ENCODE data around the gene HADH. TPM values are rescaled to one million over a fixed set of nuclear protein-coding genes. Genes with fewer than 3 reads are reported as not detected.

HADH gene
- total and polyA plus RNA-seq, 2 experiments from 2014 or later: 4.5 to 30.8 TPM

DNA sequence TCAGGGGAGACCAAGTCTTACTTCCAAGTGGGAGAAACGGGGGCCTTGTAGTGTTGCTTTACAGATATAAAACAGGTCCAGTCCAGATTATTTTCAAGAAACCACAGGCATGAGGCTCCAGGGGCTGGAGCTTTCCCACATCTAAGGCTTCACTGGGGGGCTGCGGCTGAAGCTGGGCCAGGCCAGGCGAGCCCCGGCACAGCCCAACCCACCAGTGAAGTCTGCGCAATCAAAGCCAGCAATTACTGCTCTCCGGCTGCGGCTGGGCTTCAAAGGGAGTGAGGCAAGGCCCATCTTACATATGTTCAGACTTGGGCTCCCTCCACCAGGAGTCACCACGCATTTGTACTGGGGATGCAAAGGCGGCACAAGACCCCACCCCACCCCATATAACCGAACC, 61.7 kb downstream of the HADH start:
- Histone ChIP-seq H3K27me3 (replicated peaks; ENCODE audit: insufficient read depth) (no peaks in the 10 kb centered on the region), H4K20me1 (ENCODE audit: insufficient read depth) (no peaks in the 10 kb centered on the region), H3K79me2 (ENCODE audit: insufficient read depth) (no peaks in the 10 kb centered on the region), H3K9me3 (ENCODE audit: low read depth) (no peaks in the 10 kb centered on the region), H3K9ac (no peak overlapping the region), H3K9me2 (ENCODE audit: insufficient read depth) (no peaks in the 10 kb centered on the region), H3K4me3 (no peak overlapping the region), H3K4me2 (ENCODE audit: unreplicated experiment) (no peak overlapping the region), H3K36me3 (ENCODE audit: low read depth) (no peaks in the 10 kb centered on the region), H3F3A (ENCODE audit: insufficient read depth) (no peaks in the 10 kb centered on the region), H3K4me1 (ENCODE audit: insufficient read depth) (no peaks in the 10 kb centered on the region), H3K27ac (no peak overlapping the region), H2AFZ (no peak overlapping the region)
- WGBS, 2 experiments (ENCODE audit: low coverage in 1 of 2, low lambda C conversion rate in 2 of 2, missing lambda C conversion rate in 2 of 2): 60 to 61% methylated on average over 10 of the region's 10 CpGs
- in situ Hi-C loops (cut with MboI): no loop called here
- TF ChIP-seq EZH2phosphoT487 (IDR thresholded peaks at IDR 0.05; ENCODE audit: insufficient read depth, low read depth) (no peak), EZH2 (IDR thresholded peaks at IDR 0.05; ENCODE audit: insufficient read depth, poor library complexity, severe bottlenecking) (no peak)
- no peak for DNase-seq

DNA sequence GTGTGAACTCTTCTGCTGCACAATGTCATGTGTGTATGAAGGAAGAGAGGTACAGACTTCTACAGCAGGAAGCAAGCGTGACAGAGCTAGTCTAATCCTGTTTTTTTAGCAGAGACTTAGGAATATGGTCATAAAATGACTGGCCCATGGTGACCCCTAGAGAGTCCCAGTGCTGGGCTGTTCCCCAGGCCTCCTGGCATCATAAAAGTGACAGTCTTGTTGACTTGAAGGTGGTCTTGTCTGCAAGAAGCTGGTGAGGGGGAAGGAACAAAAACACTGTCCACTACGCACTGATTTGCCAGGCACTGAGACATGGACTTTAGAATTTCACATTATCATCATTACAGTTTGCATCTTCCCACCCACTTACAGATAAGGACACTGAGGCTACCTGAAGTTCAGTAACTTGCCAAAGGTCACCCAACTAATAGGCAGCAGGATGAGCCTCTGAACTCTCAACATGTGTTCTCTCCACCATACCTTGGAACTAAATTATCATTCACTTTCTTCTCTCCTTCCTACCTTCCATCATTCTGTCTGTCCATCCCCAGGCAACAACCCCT, 63.0 kb downstream of the HADH start:
- no peaks in the 10 kb centered on the region for H3K9me3 ChIP-seq (ENCODE audit: low read depth)
- no peak overlapping the region for H3K4me3 ChIP-seq
- DNase-seq: no peak
- H3F3A ChIP-seq (ENCODE audit: insufficient read depth): no peaks in the 10 kb centered on the region
- no peaks in the 10 kb centered on the region for H3K9me2 ChIP-seq (ENCODE audit: insufficient read depth)
- no peaks in the 10 kb centered on the region for H4K20me1 ChIP-seq (ENCODE audit: insufficient read depth)
- H3K27me3 ChIP-seq (replicated peaks; ENCODE audit: insufficient read depth): no peaks in the 10 kb centered on the region
- no peak for TF ChIP-seq EZH2phosphoT487 (IDR thresholded peaks at IDR 0.05; ENCODE audit: insufficient read depth, low read depth)
- TF ChIP-seq EZH2 (IDR thresholded peaks at IDR 0.05; ENCODE audit: insufficient read depth, poor library complexity, severe bottlenecking): no peak
- WGBS, 2 experiments (ENCODE audit: low coverage in 1 of 2, low lambda C conversion rate in 2 of 2, missing lambda C conversion rate in 2 of 2): 86 to 94% methylated on average over 2 of the region's 2 CpGs
- no peak overlapping the region for H3K9ac ChIP-seq
- no peak overlapping the region for H3K4me2 ChIP-seq (ENCODE audit: unreplicated experiment)
- no peaks in the 10 kb centered on the region for H3K79me2 ChIP-seq (ENCODE audit: insufficient read depth)
- no peaks in the 10 kb centered on the region for H3K4me1 ChIP-seq (ENCODE audit: insufficient read depth)
- H2AFZ ChIP-seq: no peak overlapping the region
- H3K36me3 ChIP-seq (ENCODE audit: low read depth): no peaks in the 10 kb centered on the region
- no peak overlapping the region for H3K27ac ChIP-seq
- in situ Hi-C loops (cut with MboI): no loop called here

DNA sequence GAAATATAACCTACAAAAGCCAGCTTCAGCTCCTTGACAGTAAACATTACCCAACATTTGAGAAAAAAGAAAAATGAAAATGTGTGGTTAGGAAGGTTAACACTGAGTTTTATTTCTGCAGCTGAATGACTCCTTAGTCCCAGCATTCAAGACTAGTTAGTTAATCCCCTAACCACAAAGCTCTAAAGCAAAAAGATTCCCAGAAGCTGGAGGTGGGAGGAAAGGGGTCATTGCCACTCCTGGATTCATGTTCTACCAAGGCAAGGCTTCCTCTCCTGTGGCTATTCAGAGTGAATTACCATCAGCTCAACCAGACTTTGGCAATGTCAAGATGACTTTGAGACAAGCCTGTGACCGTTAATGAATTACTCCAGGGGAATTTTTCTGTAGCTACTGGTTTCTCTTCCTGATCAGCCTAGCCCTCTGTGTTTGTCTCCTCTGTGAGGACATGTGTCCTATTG, 63.6 kb downstream of the HADH start:
- TF ChIP-seq EZH2phosphoT487 (IDR thresholded peaks at IDR 0.05; ENCODE audit: insufficient read depth, low read depth): no peak
- no peak for TF ChIP-seq EZH2 (IDR thresholded peaks at IDR 0.05; ENCODE audit: insufficient read depth, poor library complexity, severe bottlenecking)

DNA sequence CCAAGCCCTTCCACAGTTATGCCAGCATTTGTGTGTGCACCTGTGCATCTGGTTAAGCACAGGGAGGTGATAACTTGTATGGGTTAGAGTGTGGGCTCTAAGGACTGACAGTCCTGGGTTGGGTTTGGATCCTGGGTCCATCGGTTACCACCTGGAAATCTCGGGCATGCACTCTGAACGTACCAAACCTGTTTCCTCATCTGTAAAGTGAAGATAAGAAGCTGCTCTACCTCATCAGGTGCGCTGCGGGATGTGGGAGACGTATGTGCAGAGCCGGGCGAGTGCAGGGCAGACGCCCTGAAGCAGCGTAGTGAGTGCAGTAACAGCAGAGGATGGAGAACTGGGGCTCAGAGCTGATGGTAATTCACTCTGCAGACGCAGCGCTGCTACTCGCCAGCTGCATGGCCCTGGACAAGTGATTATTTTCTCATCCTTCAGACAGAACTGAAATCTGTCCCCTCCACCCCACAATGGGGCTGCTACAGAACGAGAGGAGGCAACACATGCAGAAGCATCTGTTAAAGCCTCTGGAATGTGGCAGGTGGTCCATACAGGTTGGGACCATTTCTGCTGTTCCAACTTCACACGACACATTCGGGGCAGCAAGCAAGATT, 64.4 kb downstream of the HADH start:
- in situ Hi-C loops (cut with MboI): no loop called here
- DNase-seq: no peak
- no peak overlapping the region for H2AFZ ChIP-seq
- no peaks in the 10 kb centered on the region for H3K9me2 ChIP-seq (ENCODE audit: insufficient read depth)
- WGBS, 2 experiments (ENCODE audit: low coverage in 1 of 2, low lambda C conversion rate in 2 of 2, missing lambda C conversion rate in 2 of 2): 76 to 80% methylated on average over 16 of the region's 16 CpGs
- no peaks in the 10 kb centered on the region for H3K27me3 ChIP-seq (replicated peaks; ENCODE audit: insufficient read depth)
- no peaks in the 10 kb centered on the region for H4K20me1 ChIP-seq (ENCODE audit: insufficient read depth)
- H3K9me3 ChIP-seq (ENCODE audit: low read depth): no peaks in the 10 kb centered on the region
- no peak overlapping the region for H3K4me3 ChIP-seq
- no peaks in the 10 kb centered on the region for H3K36me3 ChIP-seq (ENCODE audit: low read depth)
- peaks cover 9% of the 10 kb centered on the region for H3K4me1 ChIP-seq (ENCODE audit: insufficient read depth)
- TF ChIP-seq EZH2 (IDR thresholded peaks at IDR 0.05; ENCODE audit: insufficient read depth, poor library complexity, severe bottlenecking) (no peak), EZH2phosphoT487 (IDR thresholded peaks at IDR 0.05; ENCODE audit: insufficient read depth, low read depth) (no peak)
- H3F3A ChIP-seq (ENCODE audit: insufficient read depth): no peaks in the 10 kb centered on the region
- no peaks in the 10 kb centered on the region for H3K79me2 ChIP-seq (ENCODE audit: insufficient read depth)
- H3K4me2 ChIP-seq (ENCODE audit: unreplicated experiment): no peak overlapping the region
- H3K27ac ChIP-seq: no peak overlapping the region
- H3K9ac ChIP-seq: no peak overlapping the region

More for the DNA sequence above, 63.6 kb downstream of the HADH start:
- no peaks in the 10 kb centered on the region for H3K36me3 ChIP-seq (ENCODE audit: low read depth)
- no peak overlapping the region for H3K4me3 ChIP-seq
- H3K9me2 ChIP-seq (ENCODE audit: insufficient read depth): no peaks in the 10 kb centered on the region
- no peak overlapping the region for H2AFZ ChIP-seq
- H4K20me1 ChIP-seq (ENCODE audit: insufficient read depth): no peaks in the 10 kb centered on the region
- DNase-seq: no peak
- in situ Hi-C loops (cut with MboI): no loop called here
- no peak overlapping the region for H3K4me2 ChIP-seq (ENCODE audit: unreplicated experiment)
- H3K27ac ChIP-seq: no peak overlapping the region
- no peaks in the 10 kb centered on the region for H3K9me3 ChIP-seq (ENCODE audit: low read depth)
- WGBS, 2 experiments (ENCODE audit: low coverage in 1 of 2, low lambda C conversion rate in 2 of 2, missing lambda C conversion rate in 2 of 2): 74 to 79% methylated on average over 1 of the region's 1 CpG
- no peaks in the 10 kb centered on the region for H3F3A ChIP-seq (ENCODE audit: insufficient read depth)
- no peaks in the 10 kb centered on the region for H3K27me3 ChIP-seq (replicated peaks; ENCODE audit: insufficient read depth)
- H3K4me1 ChIP-seq (ENCODE audit: insufficient read depth): peaks cover under 1% of the 10 kb centered on the region; the same call in 1 of the 2 replicates
- no peaks in the 10 kb centered on the region for H3K79me2 ChIP-seq (ENCODE audit: insufficient read depth)
- H3K9ac ChIP-seq: no peak overlapping the region
